ENCODE data around the gene FAM83E. TPM values are rescaled to one million over a fixed set of nuclear protein-coding genes. Genes with fewer than 3 reads are reported as not detected.

Gene FAM83E
- total and polyA plus RNA-seq, 10 of the 15 experiments (the other 5 are each of a cell fraction or from before 2014, with no cell fraction given) = 0.14 to 2.5 (median 0.33) TPM; not detected in 4

DNA sequence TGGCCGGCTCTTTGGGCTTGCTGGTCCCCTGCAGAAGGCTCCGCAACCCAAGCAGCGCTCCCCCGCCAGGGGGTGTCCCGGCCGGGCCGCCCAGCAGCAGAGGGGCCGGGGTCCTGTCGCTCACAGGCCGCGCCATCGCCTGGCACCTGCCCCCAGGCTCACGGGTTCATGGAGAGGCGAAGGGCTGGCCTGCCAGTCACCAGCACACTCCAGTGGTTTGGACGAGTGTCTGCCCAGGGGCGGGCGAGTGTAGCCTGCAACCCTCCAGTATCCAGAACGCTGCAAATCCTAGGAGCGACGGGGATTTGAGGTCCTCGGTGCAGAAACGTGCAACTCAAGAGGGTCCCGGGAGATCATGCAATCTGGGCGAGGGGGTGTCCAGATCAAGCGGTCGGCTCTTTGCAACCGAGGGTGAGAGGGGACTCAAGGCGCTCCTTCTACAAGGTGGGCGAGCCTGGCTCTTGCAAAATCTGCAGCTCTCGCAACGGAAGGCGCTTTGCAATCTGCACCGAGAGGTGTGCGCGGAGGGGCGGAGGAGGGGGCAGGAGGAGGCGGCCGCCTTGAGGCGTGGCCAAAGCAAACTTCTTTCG, 22.1 kb upstream of the FAM83E start, which contains the start of gene DBP (continued):
- TF ChIP-seq, protein P1, sequence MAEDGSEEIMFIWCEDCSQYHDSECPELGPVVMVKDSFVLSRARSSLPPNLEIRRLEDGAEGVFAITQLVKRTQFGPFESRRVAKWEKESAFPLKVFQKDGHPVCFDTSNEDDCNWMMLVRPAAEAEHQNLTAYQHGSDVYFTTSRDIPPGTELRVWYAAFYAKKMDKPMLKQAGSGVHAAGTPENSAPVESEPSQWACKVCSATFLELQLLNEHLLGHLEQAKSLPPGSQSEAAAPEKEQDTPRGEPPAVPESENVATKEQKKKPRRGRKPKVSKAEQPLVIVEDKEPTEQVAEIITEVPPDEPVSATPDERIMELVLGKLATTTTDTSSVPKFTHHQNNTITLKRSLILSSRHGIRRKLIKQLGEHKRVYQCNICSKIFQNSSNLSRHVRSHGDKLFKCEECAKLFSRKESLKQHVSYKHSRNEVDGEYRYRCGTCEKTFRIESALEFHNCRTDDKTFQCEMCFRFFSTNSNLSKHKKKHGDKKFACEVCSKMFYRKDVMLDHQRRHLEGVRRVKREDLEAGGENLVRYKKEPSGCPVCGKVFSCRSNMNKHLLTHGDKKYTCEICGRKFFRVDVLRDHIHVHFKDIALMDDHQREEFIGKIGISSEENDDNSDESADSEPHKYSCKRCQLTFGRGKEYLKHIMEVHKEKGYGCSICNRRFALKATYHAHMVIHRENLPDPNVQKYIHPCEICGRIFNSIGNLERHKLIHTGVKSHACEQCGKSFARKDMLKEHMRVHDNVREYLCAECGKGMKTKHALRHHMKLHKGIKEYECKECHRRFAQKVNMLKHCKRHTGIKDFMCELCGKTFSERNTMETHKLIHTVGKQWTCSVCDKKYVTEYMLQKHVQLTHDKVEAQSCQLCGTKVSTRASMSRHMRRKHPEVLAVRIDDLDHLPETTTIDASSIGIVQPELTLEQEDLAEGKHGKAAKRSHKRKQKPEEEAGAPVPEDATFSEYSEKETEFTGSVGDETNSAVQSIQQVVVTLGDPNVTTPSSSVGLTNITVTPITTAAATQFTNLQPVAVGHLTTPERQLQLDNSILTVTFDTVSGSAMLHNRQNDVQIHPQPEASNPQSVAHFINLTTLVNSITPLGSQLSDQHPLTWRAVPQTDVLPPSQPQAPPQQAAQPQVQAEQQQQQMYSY (CRISPR knock-in tag; IDR thresholded peaks at IDR 0.05) = no peak
- TF ChIP-seq ZNF217 (IDR thresholded peaks at IDR 0.05) = no peak
- TF ChIP-seq SMARCA5 (IDR thresholded peaks at IDR 0.05) = no peak
- TF ChIP-seq FOXK2 (IDR thresholded peaks at IDR 0.05) = no peak
- TF ChIP-seq DPF2 (IDR thresholded peaks at IDR 0.05) = 0 out of 2 replicates have a peak, but pooled peaks have one; percentile 49
- TF ChIP-seq, protein P2, sequence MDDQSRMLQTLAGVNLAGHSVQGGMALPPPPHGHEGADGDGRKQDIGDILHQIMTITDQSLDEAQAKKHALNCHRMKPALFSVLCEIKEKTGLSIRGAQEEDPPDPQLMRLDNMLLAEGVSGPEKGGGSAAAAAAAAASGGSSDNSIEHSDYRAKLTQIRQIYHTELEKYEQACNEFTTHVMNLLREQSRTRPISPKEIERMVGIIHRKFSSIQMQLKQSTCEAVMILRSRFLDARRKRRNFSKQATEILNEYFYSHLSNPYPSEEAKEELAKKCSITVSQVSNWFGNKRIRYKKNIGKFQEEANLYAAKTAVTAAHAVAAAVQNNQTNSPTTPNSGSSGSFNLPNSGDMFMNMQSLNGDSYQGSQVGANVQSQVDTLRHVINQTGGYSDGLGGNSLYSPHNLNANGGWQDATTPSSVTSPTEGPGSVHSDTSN (IDR thresholded peaks at IDR 0.05; ENCODE audit: insufficient replicate concordance, low read depth, low read length) = peak; percentile 44
- 0 out of 4 replicates have a peak, but pooled peaks of 1 of the 2 experiments have one; percentile 4 for TF ChIP-seq CEBPB (IDR thresholded peaks at IDR 0.05; ENCODE audit: borderline replicate concordance in 1 of 2, low read depth in 2 of 2, low read length in 2 of 2)
- TF ChIP-seq, protein P3, sequence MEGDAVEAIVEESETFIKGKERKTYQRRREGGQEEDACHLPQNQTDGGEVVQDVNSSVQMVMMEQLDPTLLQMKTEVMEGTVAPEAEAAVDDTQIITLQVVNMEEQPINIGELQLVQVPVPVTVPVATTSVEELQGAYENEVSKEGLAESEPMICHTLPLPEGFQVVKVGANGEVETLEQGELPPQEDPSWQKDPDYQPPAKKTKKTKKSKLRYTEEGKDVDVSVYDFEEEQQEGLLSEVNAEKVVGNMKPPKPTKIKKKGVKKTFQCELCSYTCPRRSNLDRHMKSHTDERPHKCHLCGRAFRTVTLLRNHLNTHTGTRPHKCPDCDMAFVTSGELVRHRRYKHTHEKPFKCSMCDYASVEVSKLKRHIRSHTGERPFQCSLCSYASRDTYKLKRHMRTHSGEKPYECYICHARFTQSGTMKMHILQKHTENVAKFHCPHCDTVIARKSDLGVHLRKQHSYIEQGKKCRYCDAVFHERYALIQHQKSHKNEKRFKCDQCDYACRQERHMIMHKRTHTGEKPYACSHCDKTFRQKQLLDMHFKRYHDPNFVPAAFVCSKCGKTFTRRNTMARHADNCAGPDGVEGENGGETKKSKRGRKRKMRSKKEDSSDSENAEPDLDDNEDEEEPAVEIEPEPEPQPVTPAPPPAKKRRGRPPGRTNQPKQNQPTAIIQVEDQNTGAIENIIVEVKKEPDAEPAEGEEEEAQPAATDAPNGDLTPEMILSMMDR (IDR thresholded peaks at IDR 0.05 in 2 of 3, conservative IDR thresholded peaks at IDR 0.05 in 1 of 3; ENCODE audit: control insufficient read depth in 2 of 3, extremely low read depth in 1 of 3, insufficient read depth in 1 of 3, low read depth in 3 of 3, low read length in 3 of 3) = 0 out of 6 replicates have a peak, but pooled peaks of 2 of the 3 experiments have one; percentile 5 to 8
- no peak for TF ChIP-seq ZNF207 (IDR thresholded peaks at IDR 0.05; ENCODE audit: borderline replicate concordance)
- TF ChIP-seq RB1 (IDR thresholded peaks at IDR 0.05; ENCODE audit: borderline replicate concordance) = no peak
- TF ChIP-seq FOS (IDR thresholded peaks at IDR 0.05; ENCODE audit: borderline replicate concordance, extremely low read depth, insufficient read length) = no peak
- no peak for TF ChIP-seq POLR2AphosphoS5 (IDR thresholded peaks at IDR 0.05; ENCODE audit: low read length)
- TF ChIP-seq POLR2A (IDR thresholded peaks at IDR 0.05; ENCODE audit: low read depth, low read length) = peak; percentile 65; the same call in 1 of the 2 replicates
- no peak for TF ChIP-seq KDM1A (IDR thresholded peaks at IDR 0.05; ENCODE audit: borderline replicate concordance)
- TF ChIP-seq JUNB (IDR thresholded peaks at IDR 0.05) = no peak
- TF ChIP-seq, protein P4, sequence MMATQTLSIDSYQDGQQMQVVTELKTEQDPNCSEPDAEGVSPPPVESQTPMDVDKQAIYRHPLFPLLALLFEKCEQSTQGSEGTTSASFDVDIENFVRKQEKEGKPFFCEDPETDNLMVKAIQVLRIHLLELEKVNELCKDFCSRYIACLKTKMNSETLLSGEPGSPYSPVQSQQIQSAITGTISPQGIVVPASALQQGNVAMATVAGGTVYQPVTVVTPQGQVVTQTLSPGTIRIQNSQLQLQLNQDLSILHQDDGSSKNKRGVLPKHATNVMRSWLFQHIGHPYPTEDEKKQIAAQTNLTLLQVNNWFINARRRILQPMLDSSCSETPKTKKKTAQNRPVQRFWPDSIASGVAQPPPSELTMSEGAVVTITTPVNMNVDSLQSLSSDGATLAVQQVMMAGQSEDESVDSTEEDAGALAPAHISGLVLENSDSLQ (IDR thresholded peaks at IDR 0.05) = peak; percentile 84
- TF ChIP-seq BCL11A (IDR thresholded peaks at IDR 0.05; ENCODE audit: low read depth, low read length) = no peak
- 0 out of 2 replicates have a peak, but pooled peaks have one; percentile 30 for TF ChIP-seq SIN3A (IDR thresholded peaks at IDR 0.05; ENCODE audit: low read depth, low read length)
- no peak for TF ChIP-seq HDAC2 (IDR thresholded peaks at IDR 0.05)
- no peak for TF ChIP-seq NRF1 (conservative IDR thresholded peaks at IDR 0.05; ENCODE audit: low read depth, low read length)
- no peak for TF ChIP-seq MEF2A (IDR thresholded peaks at IDR 0.05; ENCODE audit: insufficient read depth, low read depth, low read length)
- no peak for TF ChIP-seq CHD1 (IDR thresholded peaks at IDR 0.05; ENCODE audit: low read depth, low read length)
- no peak for TF ChIP-seq ATF7 (IDR thresholded peaks at IDR 0.05; ENCODE audit: low read depth)
- TF ChIP-seq RFX5 (IDR thresholded peaks at IDR 0.05; ENCODE audit: low read depth, low read length) = no peak
- TF ChIP-seq RCOR1 (conservative IDR thresholded peaks at IDR 0.05; ENCODE audit: low read depth, low read length) = no peak

Measured in GM12878 (cell line).